ENCODE measurements around the gene RASGRP3.

Gene RASGRP3

GRCh38 chr2:33494155-33494779 is 17.8 kb downstream of the RASGRP3 start:
- DNase-seq = no peak

DNA sequence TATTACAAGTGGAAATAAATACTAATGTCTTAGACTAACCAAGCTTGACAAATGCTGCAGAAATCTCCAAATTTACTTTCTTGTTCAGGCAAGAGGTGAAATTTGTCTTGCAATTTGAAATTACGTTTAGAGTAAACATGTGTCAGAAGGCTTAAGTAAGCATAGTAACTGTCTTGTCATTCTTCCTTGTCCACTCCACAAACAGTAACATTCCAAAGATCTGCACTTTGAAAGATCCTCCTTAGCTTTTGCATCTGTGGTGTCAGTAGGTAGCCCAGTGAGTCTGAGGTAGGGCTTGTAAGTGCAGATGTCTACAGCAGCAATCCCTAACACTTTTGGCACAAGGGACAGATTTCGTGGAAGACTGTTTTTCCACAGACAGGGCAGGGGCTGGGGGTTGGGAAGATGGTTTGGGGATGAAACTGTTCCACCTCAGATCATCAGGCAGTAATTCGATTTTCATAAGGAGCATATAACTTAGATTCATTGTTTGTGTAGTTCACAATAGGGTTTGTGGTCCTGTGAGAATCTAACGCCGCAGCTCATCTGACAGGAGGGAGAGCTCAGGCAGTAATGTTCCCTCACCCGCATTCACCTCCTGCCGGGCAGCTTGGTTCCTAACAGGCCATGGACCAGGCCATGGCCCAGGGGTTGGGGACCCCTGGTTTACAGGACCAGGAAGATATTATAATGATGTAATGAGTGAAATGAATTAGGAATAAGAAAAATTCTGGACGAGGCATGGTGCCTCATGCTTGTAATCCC is 18.6 kb downstream of the RASGRP3 start:
- no peak for DNase-seq

- DNase-seq = no peak
These were observed 19.2 kb downstream of the RASGRP3 start for GRCh38 chr2:33495683-33496082.

DNA sequence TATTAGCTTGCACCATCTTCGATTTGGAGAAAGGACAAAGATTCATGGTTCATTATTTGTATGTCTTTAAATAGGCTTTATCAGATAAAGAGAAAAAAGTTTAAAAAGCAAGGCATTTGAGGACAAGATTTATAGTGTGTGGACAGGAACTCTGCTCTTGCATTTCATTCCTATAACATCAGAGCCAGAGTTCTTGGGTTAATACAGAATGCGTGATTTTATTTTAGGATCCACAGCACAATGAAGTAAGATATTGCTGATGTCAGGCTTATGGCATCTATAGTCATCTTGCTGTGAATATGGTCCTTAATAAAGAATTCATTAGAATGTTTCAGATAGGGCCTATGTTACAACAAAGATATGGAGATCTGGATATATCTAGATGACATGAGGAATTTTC is 19.7 kb downstream of the RASGRP3 start:
- DNase-seq = no peak

DNA sequence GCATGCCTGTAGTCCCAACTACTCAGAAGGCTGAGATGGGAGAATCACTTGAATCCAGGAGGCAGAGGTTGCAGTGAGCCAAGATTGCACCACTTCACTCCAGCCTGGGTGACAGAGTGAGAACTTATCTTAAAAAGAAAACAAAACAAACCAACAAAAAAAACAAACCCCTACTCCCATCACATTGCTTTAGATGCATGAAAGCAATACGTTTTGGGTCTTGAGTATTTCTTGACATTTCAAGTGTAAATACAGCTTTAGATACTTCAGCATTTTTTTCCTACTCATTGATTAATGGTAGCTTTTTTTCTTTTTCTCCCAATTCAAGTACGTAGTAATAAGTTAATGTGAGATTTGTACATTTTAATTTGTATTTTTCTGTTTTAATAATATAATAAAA is 20.3 kb downstream of the RASGRP3 start:
- DNase-seq = no peak

GRCh38 chr2:33497221-33497650 is 20.8 kb downstream of the RASGRP3 start:
- DNase-seq = no peak

- DNase-seq = no peak
These were observed 22.0 kb downstream of the RASGRP3 start for GRCh38 chr2:33498291-33498956.

DNA sequence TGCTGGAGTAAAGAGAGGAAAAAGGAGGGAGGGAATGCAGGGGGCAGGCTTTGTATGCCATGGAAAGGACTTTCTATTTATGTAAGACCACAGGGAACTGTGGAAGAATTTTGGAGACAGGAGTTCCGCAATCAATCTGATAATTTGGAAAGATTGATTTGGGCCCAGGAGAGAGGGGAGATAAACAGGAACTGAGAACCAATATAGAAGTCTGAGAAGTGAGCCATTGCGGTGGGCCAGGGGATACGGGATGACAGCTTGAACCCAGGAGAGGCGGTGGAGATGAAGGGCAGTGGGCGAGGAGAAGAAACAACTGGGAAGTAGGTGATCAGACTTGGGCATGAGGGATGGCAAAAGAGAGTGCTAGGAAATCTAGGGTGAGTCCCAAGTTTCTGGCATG is 23.7 kb downstream of the RASGRP3 start:
- no peak for DNase-seq

GRCh38 chr2:33502025-33502424 is 25.6 kb downstream of the RASGRP3 start:
- no peak for DNase-seq

GRCh38 chr2:33503002-33503401 is 26.6 kb downstream of the RASGRP3 start:
- no peak for DNase-seq

DNA sequence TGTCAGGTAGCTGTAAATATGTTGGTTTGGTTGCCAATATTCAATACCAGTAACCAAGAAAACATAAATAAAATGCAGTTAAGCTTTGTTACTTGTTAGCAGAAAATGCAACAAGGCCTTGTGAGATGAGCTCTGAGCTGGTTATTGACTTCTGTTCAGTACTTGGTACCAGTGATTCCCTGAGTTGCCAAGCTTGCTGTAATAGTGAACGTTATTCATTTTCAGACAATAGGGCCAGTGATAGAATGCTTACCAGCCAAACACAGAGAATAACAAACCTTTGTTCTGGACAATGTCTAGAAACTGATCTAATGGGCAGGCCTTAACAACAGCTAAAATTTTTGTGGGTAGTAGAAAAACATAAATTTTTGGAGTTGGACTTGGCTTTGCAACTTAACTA is 29.5 kb downstream of the RASGRP3 start:
- DNase-seq = no peak

- no peak for DNase-seq
These were observed 33.6 kb downstream of the RASGRP3 start for GRCh38 chr2:33509908-33510585.

- DNase-seq = no peak
These were observed 34.1 kb downstream of the RASGRP3 start for GRCh38 chr2:33510586-33510968.

DNA sequence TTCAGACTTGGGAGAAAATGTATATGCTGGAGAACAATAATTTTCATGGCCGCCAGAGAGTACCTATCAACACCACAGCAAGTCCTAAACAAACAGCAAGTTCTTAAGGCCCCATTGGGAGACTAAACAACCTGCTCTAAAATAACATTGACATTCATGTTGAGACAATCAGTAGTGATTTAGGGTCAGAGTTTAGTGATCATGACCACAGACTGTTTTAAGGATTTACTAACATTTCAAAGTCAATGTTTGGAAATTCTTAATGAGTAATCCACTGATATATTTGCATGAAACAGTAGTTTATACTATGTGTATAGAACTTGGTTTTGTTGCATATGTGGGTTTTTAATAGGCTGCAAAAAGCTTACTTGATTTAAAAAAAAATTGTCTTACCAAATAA is 34.7 kb downstream of the RASGRP3 start:
- no peak for DNase-seq

DNA sequence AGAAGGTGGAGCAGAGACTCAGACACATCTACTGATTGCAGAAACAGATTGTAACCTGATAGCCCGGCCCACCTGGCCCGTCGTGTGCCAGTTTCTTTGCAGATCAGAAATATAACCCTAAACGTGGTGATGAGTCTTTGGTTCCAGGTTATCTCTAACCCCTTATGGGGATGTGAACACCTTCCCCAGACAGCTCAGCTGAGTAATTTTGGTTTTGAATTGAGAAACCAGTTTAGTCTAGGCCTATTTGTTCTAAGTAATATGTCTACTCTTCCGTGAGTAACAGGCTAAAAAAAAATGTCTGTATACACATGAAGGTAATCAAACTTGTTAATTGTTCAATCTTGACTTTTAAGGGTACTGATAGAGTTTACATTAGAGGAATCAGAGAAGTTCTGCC is 35.7 kb downstream of the RASGRP3 start:
- no peak for DNase-seq

- DNase-seq = no peak
These were observed 37.0 kb downstream of the RASGRP3 start for GRCh38 chr2:33513480-33513879.

GRCh38 chr2:33516456-33516995 is 40.1 kb downstream of the RASGRP3 start:
- no peak for DNase-seq

- DNase-seq = no peak
These were observed 41.8 kb downstream of the RASGRP3 start for GRCh38 chr2:33518200-33518599.

GRCh38 chr2:33518929-33519328 is 42.5 kb downstream of the RASGRP3 start:
- DNase-seq = no peak

DNA sequence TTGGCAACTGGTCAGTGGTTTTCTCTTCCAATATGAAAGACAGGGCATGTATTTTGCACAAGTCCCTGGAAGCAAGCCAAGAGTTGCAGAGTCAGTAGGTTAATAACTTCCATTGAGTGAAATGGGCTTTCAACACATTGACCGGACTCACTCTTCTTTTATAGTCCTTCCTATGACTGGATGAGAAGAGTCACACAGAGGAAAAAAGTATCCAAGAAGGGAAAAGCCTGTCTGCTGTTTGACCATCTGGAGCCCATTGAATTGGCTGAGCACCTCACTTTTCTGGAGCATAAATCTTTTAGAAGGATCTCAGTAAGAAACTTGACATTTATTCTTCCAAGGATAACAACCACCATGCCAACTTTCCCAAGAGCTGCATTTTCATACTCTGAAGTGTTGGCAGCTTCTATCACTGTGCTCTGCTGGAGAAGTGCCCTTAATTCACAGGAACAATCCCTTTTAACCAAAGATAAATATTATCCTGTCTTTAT is 45.4 kb downstream of the RASGRP3 start:
- peak; percentile 71 for DNase-seq

DNA sequence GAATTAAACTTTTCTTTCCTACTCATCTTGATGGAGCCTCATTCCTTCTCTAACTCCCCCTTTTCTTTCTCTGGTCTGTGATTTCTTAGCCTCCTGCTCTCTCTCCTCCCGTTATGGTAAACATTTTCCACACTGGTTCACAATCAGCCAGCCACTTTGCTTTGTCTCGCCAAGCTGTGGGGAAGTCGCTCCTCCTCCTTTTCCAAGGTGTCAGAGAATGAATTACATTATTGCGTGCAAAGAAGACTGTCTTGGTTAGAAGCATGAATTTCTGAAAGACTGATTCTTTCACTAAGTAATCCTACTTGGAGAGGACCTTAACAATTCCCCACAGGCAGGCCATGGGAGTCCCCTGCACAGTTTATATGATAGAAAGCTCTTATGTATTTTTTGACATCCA is 46.1 kb downstream of the RASGRP3 start:
- DNase-seq = no peak

GRCh38 chr2:33525666-33526065 is 49.2 kb downstream of the RASGRP3 start:
- no peak for DNase-seq

DNA sequence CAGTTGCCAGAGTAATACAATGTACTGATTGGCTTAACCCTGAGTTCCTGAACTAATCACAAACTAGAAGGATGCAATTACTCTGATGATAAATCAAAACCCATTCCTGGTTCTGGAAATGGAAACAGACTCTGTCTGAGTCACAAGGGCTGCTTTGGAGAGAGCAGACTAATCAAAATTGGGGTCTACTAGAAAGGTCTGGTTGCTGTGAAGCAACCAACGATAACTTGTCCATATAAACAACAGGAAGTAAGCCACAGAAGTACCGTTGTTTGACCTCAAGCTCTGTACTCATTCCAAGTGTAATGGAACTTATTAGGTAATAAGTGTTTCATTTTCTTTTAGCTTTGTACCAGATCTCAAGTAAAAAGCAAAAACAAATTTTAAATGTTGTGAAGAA is 49.7 kb downstream of the RASGRP3 start:
- DNase-seq = no peak

Data from femur (tissue), 1 donor.